HUES6 (cell line): Measurements from ENCODE around the gene CEMP1.
"Not testable (repeated sequence)": the region's sequence is repeated elsewhere in the genome, so short reads cannot be mapped to it uniquely, and the experiment has no call there.

Experiments
- H3K27ac ChIP-seq: 2 replicates; pipeline ENCODE4 v1.7.0; 2013; ENCODE audit warnings: low read depth, mild to moderate bottlenecking, low read length, inconsistent platforms
- H3K27me3 ChIP-seq: 2 replicates; pipeline ENCODE4 v1.6.1; 2013; ENCODE audit warnings: low read length; ENCODE audit not compliant: control insufficient read depth, insufficient read depth
- H3K36me3 ChIP-seq: 2 replicates; pipeline ENCODE4 v1.6.1; 2013; ENCODE audit warnings: low read length; ENCODE audit not compliant: control insufficient read depth, insufficient read depth
- H3K4me1 ChIP-seq: 2 replicates; pipeline ENCODE4 v1.6.1; 2013; ENCODE audit warnings: low read length; ENCODE audit not compliant: control insufficient read depth, insufficient read depth
- H3K4me3 ChIP-seq: 2 replicates; pipeline ENCODE4 v1.5.1; 2013; ENCODE audit warnings: low read depth, low read length
- H3K9ac ChIP-seq: one replicate; pipeline ENCODE4 v1.6.1; 2013; ENCODE audit warnings: mild to moderate bottlenecking, low read length
- H3K9me3 ChIP-seq: 2 replicates; pipeline ENCODE4 v1.6.1; 2013; ENCODE audit warnings: low read depth, low read length; ENCODE audit not compliant: control insufficient read depth, insufficient read depth

Gene CEMP1

GRCh38 chr16:2554709-2555425, 23.7 kb upstream of the CEMP1 start:
- not testable (repeated sequence) for H3K9me3 ChIP-seq, H3K27ac ChIP-seq, H3K36me3 ChIP-seq, H3K9ac ChIP-seq, H3K27me3 ChIP-seq, H3K4me1 ChIP-seq, H3K4me3 ChIP-seq

DNA sequence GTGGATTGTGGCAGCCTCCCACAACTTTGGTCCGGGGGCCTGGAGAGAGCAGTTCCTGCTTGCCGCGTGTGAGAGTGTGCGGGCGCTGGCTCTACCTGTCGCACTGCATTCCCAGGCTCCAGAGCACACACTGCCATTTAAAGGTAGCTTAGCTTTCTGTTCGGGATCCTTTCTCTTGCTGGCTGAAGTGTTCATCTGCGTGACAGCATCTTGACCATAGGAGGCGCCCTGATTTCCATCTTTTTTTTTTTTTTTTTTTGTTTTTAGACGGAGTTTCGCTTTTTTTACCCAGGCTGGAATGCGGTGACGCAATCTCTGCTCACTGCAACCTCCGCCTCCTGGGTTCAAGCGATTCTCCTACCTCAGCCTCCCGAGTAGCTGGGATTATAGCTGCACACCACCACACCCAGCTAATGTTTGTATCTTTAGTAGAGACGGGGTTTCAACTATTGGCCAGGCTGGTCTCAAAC, 20.2 kb upstream of the CEMP1 start:
- H3K9me3 ChIP-seq, H3K9ac ChIP-seq, H3K4me1 ChIP-seq, H3K36me3 ChIP-seq, H3K27ac ChIP-seq, H3K4me3 ChIP-seq, H3K27me3 ChIP-seq: not testable (repeated sequence)

DNA sequence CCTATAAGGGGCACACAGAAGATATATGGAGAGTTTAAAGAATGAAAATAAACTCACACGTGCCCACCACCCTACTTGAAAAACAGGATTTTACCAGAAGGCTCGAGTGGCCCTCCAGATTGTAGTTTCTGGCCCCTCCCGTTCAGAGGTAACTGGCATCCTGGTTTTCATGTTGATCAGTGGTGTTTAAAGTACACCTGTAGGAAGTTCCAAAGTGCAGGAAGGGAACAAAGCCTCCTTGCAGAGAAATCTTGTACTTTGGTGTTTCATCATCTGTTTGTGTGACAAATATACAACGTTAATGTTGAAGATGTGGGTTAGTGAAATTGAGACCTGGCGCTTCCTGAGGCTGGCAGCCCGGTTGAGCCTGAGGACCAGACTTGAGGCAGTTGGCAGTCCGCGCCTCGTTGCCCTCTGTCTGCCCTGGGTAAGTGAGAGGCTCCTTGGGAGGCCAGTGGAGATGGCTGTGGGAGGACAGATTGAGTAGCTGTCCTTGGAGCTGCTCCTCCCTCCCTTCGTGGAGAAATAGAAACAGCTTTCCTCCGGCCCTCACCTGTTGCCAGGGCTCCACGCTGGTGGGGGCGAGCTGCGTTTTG, 19.2 kb upstream of the CEMP1 start:
- H3K9ac ChIP-seq, result not testable (repeated sequence)

GRCh38 chr16:2543771-2544170, 12.6 kb upstream of the CEMP1 start:
- not testable (repeated sequence) for H3K27ac ChIP-seq, H3K27me3 ChIP-seq, H3K4me1 ChIP-seq, H3K9me3 ChIP-seq, H3K4me3 ChIP-seq, H3K9ac ChIP-seq, H3K36me3 ChIP-seq

More for the DNA sequence above, 19.2 kb upstream of the CEMP1 start:
- H3K9me3 ChIP-seq, H3K36me3 ChIP-seq, H3K4me1 ChIP-seq, H3K27ac ChIP-seq, H3K27me3 ChIP-seq, H3K4me3 ChIP-seq: not testable (repeated sequence)

DNA sequence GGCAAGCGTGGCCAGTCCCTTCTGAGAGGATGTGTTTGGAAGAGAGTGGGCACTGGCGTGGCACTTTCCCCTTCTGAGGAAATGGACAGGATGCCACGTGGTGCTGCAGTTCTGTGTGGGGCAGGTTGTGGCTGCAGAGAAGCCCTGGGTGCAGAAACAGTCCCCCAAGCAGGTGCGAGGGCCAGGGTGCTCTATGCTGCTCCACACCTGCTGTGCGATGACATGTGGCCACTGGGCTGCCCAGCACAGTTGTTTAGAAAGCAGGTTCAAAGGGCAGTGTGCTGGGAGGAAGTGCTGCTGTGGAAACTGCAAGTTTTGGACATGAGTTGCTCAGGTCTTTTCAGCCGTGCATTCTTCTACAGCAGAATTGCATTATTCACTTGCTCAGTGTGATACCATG, 10.2 kb upstream of the CEMP1 start:
- not testable (repeated sequence) for H3K27me3 ChIP-seq, H3K27ac ChIP-seq, H3K36me3 ChIP-seq, H3K4me1 ChIP-seq, H3K4me3 ChIP-seq, H3K9ac ChIP-seq, H3K9me3 ChIP-seq

DNA sequence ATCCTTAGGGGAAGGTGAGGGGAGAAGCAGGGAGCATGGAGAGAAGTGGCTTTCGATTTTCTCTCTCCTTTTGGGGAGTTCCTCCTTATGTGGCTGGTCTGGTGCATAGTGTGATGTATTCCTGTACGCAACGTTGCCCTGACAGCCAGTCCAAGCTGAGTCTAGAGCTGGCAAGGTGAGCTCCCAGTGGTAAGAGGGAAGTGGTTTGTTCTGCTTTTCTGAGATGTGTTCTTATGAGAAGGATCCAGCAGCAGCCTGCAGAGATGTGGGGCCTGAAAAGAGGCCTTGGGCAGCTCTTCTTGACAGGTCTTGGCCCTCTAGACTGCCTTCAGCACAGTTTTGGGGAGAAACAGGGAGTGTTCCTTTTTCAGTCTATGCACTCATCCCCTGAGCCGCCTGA, 9.7 kb upstream of the CEMP1 start:
- H3K9ac ChIP-seq, H3K4me1 ChIP-seq, H3K4me3 ChIP-seq, H3K27me3 ChIP-seq, H3K27ac ChIP-seq, H3K9me3 ChIP-seq, H3K36me3 ChIP-seq: not testable (repeated sequence)

- not testable (repeated sequence) for H3K27me3 ChIP-seq, H3K9me3 ChIP-seq, H3K27ac ChIP-seq, H3K36me3 ChIP-seq, H3K4me1 ChIP-seq, H3K9ac ChIP-seq, H3K4me3 ChIP-seq
These were observed 8.7 kb upstream of the CEMP1 start for GRCh38 chr16:2539845-2540458.

GRCh38 chr16:2539192-2539844, 8.1 kb upstream of the CEMP1 start:
- not testable (repeated sequence) for H3K36me3 ChIP-seq, H3K4me1 ChIP-seq, H3K9me3 ChIP-seq, H3K4me3 ChIP-seq, H3K9ac ChIP-seq, H3K27me3 ChIP-seq, H3K27ac ChIP-seq

- Histone ChIP-seq H3K9ac (peak within 1 kb of the TSS; percentile 73), H3K4me3 (peak within 1 kb of the TSS; percentile 73), H3K27ac (no peak within 1 kb of the TSS), H3K36me3 (peaks cover 9% of the 10 kb centered on the region), H3K4me1 (no peaks in the 10 kb centered on the region), H3K27me3 (no peaks in the 10 kb centered on the region), H3K9me3 (no peaks in the 10 kb centered on the region)
These were observed 6.5 kb upstream of the CEMP1 start, which contains the start of gene PDPK1 for GRCh38 chr16:2537451-2538379. TSS of gene PDPK1 (plus strand) at chr16:2538021. CDS start at chr16:2538113, 92 bp downstream.

DNA sequence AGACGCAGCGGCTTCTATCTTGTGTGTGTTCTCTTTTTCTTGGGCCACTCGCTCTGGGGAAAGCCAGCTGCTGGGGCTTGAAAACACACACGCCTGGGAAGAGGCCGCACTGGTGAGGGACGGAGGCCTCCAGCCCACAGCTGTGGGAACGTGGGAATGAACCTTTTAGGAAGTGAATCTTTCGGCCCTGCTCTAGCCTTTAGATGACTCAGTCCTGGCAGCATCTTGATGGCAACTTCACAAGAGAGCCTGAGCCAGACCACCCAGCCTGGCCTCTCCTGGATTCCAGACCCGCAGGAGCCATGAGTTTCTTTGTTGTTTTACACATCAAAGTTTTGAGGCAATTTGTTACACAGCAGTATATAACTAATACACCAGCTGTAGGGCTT, 4.4 kb upstream of the CEMP1 start:
- H3K4me3 ChIP-seq, result no peak overlapping the region
- H3K9ac ChIP-seq, result no peak overlapping the region
- H3K4me1 ChIP-seq, result peaks cover 8% of the 10 kb centered on the region
- H3K27ac ChIP-seq, result no peak overlapping the region
- H3K27me3 ChIP-seq, result no peaks in the 10 kb centered on the region
- H3K36me3 ChIP-seq, result peaks cover 9% of the 10 kb centered on the region
- no peaks in the 10 kb centered on the region for H3K9me3 ChIP-seq
